Prostate gland (tissue), 2 donors: ENCODE measurements around the gene WIF1.

Experiments used
- POLR2A ChIP-seq: fragments of 450-650 bp; IDR thresholded peaks from one replicate; pipeline ENCODE4 v1.6.1; 2016; ENCODE audit warnings: antibody characterized with exemption, mild to moderate bottlenecking
- TF ChIP-seq, protein P1 (sequence below), 4 experiments: fragments of 200-600 bp in 2 of 4; fragments of 450-650 bp in 2 of 4; sonication (generic) in 2 of 4; IDR thresholded peaks; 1 replicate in 3 of 4; 2 replicates in 1 of 4; pipeline ENCODE4 v1.5.1; 2016 to 2019; ENCODE audit warnings: antibody characterized with exemption in 4 of 4, mild to moderate bottlenecking in 2 of 4, moderate library complexity in 2 of 4

DNA sequence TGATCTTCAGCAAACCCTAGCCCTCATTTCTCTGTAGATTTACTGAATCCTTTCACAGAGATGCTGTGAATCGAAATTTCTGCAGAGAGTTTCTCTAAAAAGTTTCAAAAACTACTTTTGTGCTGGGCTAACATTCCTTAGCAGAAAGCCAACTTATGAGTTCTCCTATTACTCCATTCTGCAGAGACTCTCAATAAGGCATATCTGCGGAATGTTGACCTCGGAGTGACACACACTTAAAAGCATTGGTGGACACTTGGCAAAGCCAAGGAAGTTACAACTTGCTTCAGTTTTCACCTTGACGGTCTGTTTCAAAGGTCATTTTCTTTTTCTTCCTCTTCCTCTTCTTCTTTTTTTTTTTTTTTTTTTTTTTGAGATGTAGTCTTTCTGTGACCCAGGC, 75.8 kb downstream of the WIF1 start:
- no peak for TF ChIP-seq POLR2A
- TF ChIP-seq, protein P1, sequence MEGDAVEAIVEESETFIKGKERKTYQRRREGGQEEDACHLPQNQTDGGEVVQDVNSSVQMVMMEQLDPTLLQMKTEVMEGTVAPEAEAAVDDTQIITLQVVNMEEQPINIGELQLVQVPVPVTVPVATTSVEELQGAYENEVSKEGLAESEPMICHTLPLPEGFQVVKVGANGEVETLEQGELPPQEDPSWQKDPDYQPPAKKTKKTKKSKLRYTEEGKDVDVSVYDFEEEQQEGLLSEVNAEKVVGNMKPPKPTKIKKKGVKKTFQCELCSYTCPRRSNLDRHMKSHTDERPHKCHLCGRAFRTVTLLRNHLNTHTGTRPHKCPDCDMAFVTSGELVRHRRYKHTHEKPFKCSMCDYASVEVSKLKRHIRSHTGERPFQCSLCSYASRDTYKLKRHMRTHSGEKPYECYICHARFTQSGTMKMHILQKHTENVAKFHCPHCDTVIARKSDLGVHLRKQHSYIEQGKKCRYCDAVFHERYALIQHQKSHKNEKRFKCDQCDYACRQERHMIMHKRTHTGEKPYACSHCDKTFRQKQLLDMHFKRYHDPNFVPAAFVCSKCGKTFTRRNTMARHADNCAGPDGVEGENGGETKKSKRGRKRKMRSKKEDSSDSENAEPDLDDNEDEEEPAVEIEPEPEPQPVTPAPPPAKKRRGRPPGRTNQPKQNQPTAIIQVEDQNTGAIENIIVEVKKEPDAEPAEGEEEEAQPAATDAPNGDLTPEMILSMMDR (IDR thresholded peaks at IDR 0.05): no peak
